BLaER1 treated with 17β-estradiol and CSF1 and Interleukin-3, amounts not matched to agents 10 nM and 100 nM (cell line): ENCODE measurements around the gene IL19.

Source experiments
- H3K27ac ChIP-seq, 11 experiments: shearing (Covaris generic); formaldehyde crosslinking; 2 replicates each; pipeline ENCODE4 v1.8.1; 2022
- H3K27me3 ChIP-seq, 11 experiments: shearing (Covaris generic); formaldehyde crosslinking; 2 replicates each; pipeline ENCODE4 v1.8.1; 2022
- H3K36me3 ChIP-seq, 11 experiments: shearing (Covaris generic); formaldehyde crosslinking; 2 replicates each; pipeline ENCODE4 v1.8.1; 2022
- H3K4me1 ChIP-seq, 10 experiments: shearing (Covaris generic); formaldehyde crosslinking; 2 replicates each; pipeline ENCODE4 v1.8.1; 2022
- H3K4me2 ChIP-seq, 11 experiments: shearing (Covaris generic); formaldehyde crosslinking; 2 replicates each; pipeline ENCODE4 v1.8.1; 2022
- H3K4me3 ChIP-seq, 10 experiments: shearing (Covaris generic); formaldehyde crosslinking; 2 replicates each; pipeline ENCODE4 v1.8.1; 2022
- H3K9ac ChIP-seq, 11 experiments: shearing (Covaris generic); formaldehyde crosslinking; 2 replicates each; pipeline ENCODE4 v1.8.1; 2022
- H3K9me3 ChIP-seq, 11 experiments: shearing (Covaris generic); formaldehyde crosslinking; replicated peaks in 1 of 11; 2 replicates each; pipeline ENCODE4 v1.8.1; 2022
- H4K20me1 ChIP-seq, 11 experiments: shearing (Covaris generic); formaldehyde crosslinking; 2 replicates each; pipeline ENCODE4 v1.8.1; 2022
- Cebpa-rat ChIP-seq, 11 experiments: shearing (Covaris generic); IDR thresholded peaks; 2 replicates each; pipeline ENCODE4 v1.8.1; 2022

Gene IL19

DNA sequence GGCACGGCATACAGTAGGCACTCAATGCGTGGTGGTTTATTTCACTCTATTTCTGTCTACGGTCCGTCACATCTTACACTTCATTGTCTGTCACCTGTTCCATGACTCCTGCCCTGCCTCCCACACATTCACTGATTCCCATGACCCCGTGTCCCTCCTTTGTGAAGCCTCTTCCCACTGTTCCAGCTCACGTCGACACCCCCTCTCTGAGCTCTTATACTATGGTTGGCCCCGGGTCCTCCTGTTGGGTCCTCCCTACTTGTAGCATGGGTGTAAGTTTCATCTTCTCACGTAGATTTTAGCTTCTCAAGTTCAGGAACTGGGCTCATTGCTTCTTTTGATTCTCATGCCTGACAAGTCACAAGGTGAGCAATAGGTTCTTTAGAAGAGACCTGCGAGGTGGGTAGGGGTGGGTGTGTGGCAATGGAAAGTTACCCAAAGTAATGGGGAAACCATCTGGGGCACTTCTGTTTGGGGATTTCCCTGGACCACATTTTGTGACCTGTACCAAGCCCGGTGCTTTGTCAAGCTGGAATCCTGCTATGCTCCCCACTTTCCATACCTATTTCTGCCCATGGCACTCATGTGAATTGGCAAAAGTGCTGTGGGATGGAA is 23.8 kb downstream of the IL19 start:
- no peaks in the 10 kb centered on the region for H3K27me3 ChIP-seq
- no peak for TF ChIP-seq Cebpa-rat (IDR thresholded peaks at IDR 0.05)
- H3K9me3 ChIP-seq, result no peaks in the 10 kb centered on the region
- H3K9ac ChIP-seq, result no peak overlapping the region
- H3K4me2 ChIP-seq, result no peak overlapping the region; a peak in 2 of 22 replicates
- H3K36me3 ChIP-seq, result no peaks in the 10 kb centered on the region
- no peak overlapping the region for H3K27ac ChIP-seq
- no peak overlapping the region for H3K4me3 ChIP-seq
- no peaks in the 10 kb centered on the region for H4K20me1 ChIP-seq
- H3K4me1 ChIP-seq, result peaks cover 36 to 67% (median 61%) of the 10 kb centered on the region in 10 experiments

DNA sequence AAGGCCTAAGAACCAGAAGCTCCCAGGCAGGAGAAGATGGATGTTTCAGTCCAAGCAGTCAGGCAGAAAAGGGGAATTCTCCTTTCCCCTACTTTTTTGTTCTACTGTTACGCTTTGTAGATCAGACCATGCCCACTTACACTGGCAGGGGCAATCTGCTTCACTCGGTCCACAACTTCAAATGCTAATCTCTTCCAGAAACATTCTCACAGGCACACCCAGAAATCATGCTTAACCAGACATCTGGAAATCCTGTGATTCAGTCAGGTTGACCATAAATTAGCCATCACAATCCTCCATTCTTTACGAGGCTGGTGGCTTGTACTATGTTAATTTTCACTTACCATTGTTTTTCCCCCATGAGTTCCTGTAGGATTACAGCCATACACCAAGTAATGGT is 25.5 kb downstream of the IL19 start:
- H3K27me3 ChIP-seq, result no peaks in the 10 kb centered on the region
- no peaks in the 10 kb centered on the region for H4K20me1 ChIP-seq
- peaks cover 29 to 69% (median 63%) of the 10 kb centered on the region in 10 experiments for H3K4me1 ChIP-seq
- H3K9ac ChIP-seq, result no peak overlapping the region
- H3K27ac ChIP-seq, result no peak overlapping the region
- H3K4me3 ChIP-seq, result no peak overlapping the region
- no peak overlapping the region for H3K4me2 ChIP-seq
- no peak for TF ChIP-seq Cebpa-rat (IDR thresholded peaks at IDR 0.05)
- H3K36me3 ChIP-seq, result no peaks in the 10 kb centered on the region
- H3K9me3 ChIP-seq, result no peaks in the 10 kb centered on the region

GRCh38 chr1:206796981-206797402 is 26.4 kb downstream of the IL19 start:
- Histone ChIP-seq H3K27me3 (no peaks in the 10 kb centered on the region), H3K4me1 (peaks cover 24 to 67% (median 61%) of the 10 kb centered on the region in 10 experiments), H4K20me1 (no peaks in the 10 kb centered on the region), H3K27ac (no peak overlapping the region; a peak in 1 of 22 replicates), H3K9me3 (no peaks in the 10 kb centered on the region), H3K36me3 (no peaks in the 10 kb centered on the region), H3K4me2 (peak overlapping the region in 3 of 11 experiments; percentile 8 to 27 (median 8); a peak in 2 of 22 replicates), H3K9ac (no peak overlapping the region), H3K4me3 (no peak overlapping the region)
- no peak for TF ChIP-seq Cebpa-rat (IDR thresholded peaks at IDR 0.05)

- no peak for TF ChIP-seq Cebpa-rat (IDR thresholded peaks at IDR 0.05)
- Histone ChIP-seq H3K9me3 (no peaks in the 10 kb centered on the region), H3K4me3 (no peak overlapping the region), H3K4me2 (peak overlapping the region in 7 of 11 experiments; percentile 1 to 85 (median 13); a peak in 4 of 22 replicates), H3K27ac (no peak overlapping the region), H3K36me3 (no peaks in the 10 kb centered on the region), H3K4me1 (peaks cover 24 to 67% (median 61%) of the 10 kb centered on the region in 10 experiments), H4K20me1 (no peaks in the 10 kb centered on the region), H3K9ac (no peak overlapping the region), H3K27me3 (no peaks in the 10 kb centered on the region)
These were observed 27.2 kb downstream of the IL19 start for GRCh38 chr1:206797534-206798383.

- Histone ChIP-seq H3K9ac (no peak overlapping the region), H4K20me1 (no peaks in the 10 kb centered on the region), H3K4me3 (no peak overlapping the region), H3K4me2 (peak overlapping the region in 8 of 11 experiments; percentile 59 to 85 (median 70); a peak in 16 of 22 replicates), H3K9me3 (no peaks in the 10 kb centered on the region), H3K4me1 (peaks cover 24 to 67% (median 62%) of the 10 kb centered on the region in 10 experiments), H3K27ac (peak overlapping the region in 3 of 11 experiments; percentile 37 to 70 (median 53); a peak in 3 of 22 replicates), H3K27me3 (no peaks in the 10 kb centered on the region), H3K36me3 (no peaks in the 10 kb centered on the region)
- TF ChIP-seq Cebpa-rat (IDR thresholded peaks at IDR 0.05), result no peak
These were observed 27.9 kb downstream of the IL19 start for GRCh38 chr1:206798384-206798996.

DNA sequence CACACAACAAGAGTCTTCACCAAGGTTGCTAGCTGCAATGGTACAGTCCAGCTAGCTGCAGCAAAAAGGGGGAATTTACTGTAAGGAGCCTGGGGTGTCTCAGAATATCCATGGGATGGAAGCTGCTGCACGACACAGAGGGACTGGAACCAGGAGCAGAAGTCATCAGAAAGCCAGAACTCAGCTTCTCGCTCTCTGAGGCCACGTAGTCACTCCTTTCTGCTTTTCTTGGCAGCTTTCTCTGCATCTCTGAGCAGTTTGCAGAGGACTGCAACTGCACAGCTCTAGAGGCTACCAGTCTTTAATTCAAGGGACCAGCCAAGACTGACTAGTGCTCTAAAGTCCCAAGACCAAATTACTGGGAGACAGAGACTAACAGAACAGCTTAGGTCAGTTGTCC is 28.7 kb downstream of the IL19 start:
- Histone ChIP-seq H4K20me1 (no peaks in the 10 kb centered on the region), H3K4me3 (no peak overlapping the region), H3K9me3 (no peaks in the 10 kb centered on the region), H3K4me1 (peaks cover 32 to 74% (median 66%) of the 10 kb centered on the region in 10 experiments), H3K4me2 (peak overlapping the region; percentile 8 to 85 (median 67); a peak in 18 of 22 replicates), H3K27ac (peak overlapping the region in 4 of 11 experiments; percentile 37 to 70 (median 54); a peak in 7 of 22 replicates), H3K27me3 (no peaks in the 10 kb centered on the region), H3K9ac (peak overlapping the region in 1 of 11 experiments; percentile 2; a peak in 1 of 22 replicates), H3K36me3 (no peaks in the 10 kb centered on the region)
- no peak for TF ChIP-seq Cebpa-rat (IDR thresholded peaks at IDR 0.05)

DNA sequence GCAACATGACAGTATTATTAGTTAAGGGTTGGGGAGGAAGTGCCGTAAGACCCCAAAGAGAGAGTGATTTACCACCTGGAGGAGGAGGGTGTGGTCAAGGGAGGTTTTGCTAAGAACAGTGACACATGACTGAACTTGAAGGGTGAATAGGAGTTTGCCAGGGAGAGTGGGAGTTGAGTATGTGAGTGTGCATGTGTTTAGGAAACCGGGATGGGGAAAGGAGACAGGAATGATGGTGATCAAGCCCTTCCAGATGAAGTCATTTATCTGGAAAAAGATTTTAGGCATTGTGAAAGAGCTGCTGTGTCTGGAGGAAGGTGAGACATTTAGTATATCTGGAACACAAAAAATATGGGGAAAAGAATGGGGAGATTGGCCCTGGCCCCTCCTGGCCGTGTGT is 29.8 kb downstream of the IL19 start:
- Histone ChIP-seq H3K9ac (peak overlapping the region in 2 of 11 experiments; percentile 13 to 44; a peak in 2 of 22 replicates), H3K9me3 (no peaks in the 10 kb centered on the region), H3K36me3 (no peaks in the 10 kb centered on the region), H3K4me2 (peak overlapping the region; percentile 6 to 85 (median 67); a peak in 20 of 22 replicates), H3K4me3 (no peak overlapping the region), H4K20me1 (no peaks in the 10 kb centered on the region), H3K27ac (peak overlapping the region in 4 of 11 experiments; percentile 54 to 67 (median 60); a peak in 7 of 22 replicates), H3K4me1 (peaks cover 36 to 79% (median 67%) of the 10 kb centered on the region in 10 experiments), H3K27me3 (no peaks in the 10 kb centered on the region)
- 0 out of 22 replicates have a peak, but pooled peaks of 1 of the 11 experiments have one; percentile 8 for TF ChIP-seq Cebpa-rat (IDR thresholded peaks at IDR 0.05)

GRCh38 chr1:206800891-206801290 is 30.3 kb downstream of the IL19 start:
- H4K20me1 ChIP-seq, result no peaks in the 10 kb centered on the region
- no peaks in the 10 kb centered on the region for H3K36me3 ChIP-seq
- H3K4me3 ChIP-seq, result no peak overlapping the region
- peak overlapping the region in 2 of 11 experiments; percentile 13 to 44; a peak in 2 of 22 replicates for H3K9ac ChIP-seq
- H3K9me3 ChIP-seq, result no peaks in the 10 kb centered on the region
- H3K27ac ChIP-seq, result peak overlapping the region in 4 of 11 experiments; percentile 54 to 67 (median 60); a peak in 7 of 22 replicates
- peaks cover 36 to 79% (median 67%) of the 10 kb centered on the region in 10 experiments for H3K4me1 ChIP-seq
- peak overlapping the region in 9 of 11 experiments; percentile 29 to 85 (median 68); a peak in 18 of 22 replicates for H3K4me2 ChIP-seq
- TF ChIP-seq Cebpa-rat (IDR thresholded peaks at IDR 0.05), result no peak
- H3K27me3 ChIP-seq, result no peaks in the 10 kb centered on the region
